ENCODE results near the gene LUC7L.

- TF ChIP-seq CEBPB (IDR thresholded peaks at IDR 0.05) (no peak), FOXM1 (IDR thresholded peaks at IDR 0.05; ENCODE audit: borderline replicate concordance, low read depth) (no peak), TAF1 (IDR thresholded peaks at IDR 0.05; ENCODE audit: low read depth) (no peak), MAX (IDR thresholded peaks at IDR 0.05) (no peak), CREB1 (IDR thresholded peaks at IDR 0.05; ENCODE audit: low read depth) (no peak), EGR1 (IDR thresholded peaks at IDR 0.05) (no peak)
Observed at GRCh38 chr16:170788-171187, 58.5 kb downstream of the LUC7L start.
